Cardiac muscle cell (in vitro differentiated cells and primary cell): Measurements from ENCODE around the gene GABRR1. TPM values are rescaled to one million over a fixed set of nuclear protein-coding genes. Genes with fewer than 3 reads are reported as not detected.

ENCODE experiments used
- DNase-seq, 2 donors: peaks; one replicate each; pipeline versions ENCODE4 v3.0.0 to v3.0.0-alpha.2; 2010 to 2017; ENCODE audit warnings: low read depth in 1 of 2, low spot score in 1 of 2
- H3K27ac ChIP-seq: fragments of 200-600 bp; sonication (generic); 2 replicates; pipeline ENCODE4 v1.5.1; 2016
- H3K27me3 ChIP-seq: fragments of 200-600 bp; sonication (generic); 2 replicates; pipeline ENCODE4 v1.6.0; 2016; ENCODE audit warnings: control low read depth
- H3K36me3 ChIP-seq: fragments of 200-600 bp; sonication (generic); 2 replicates; pipeline ENCODE4 v1.5.1; 2016; ENCODE audit warnings: control low read depth
- H3K4me1 ChIP-seq: fragments of 200-600 bp; sonication (generic); 2 replicates; pipeline ENCODE4 v1.8.1; 2017; ENCODE audit warnings: low read depth, mild to moderate bottlenecking, mixed run types
- H3K4me3 ChIP-seq: fragments of 200-600 bp; sonication (generic); 2 replicates; pipeline ENCODE4 v1.5.1; 2016; ENCODE audit warnings: mild to moderate bottlenecking
- H3K9me3 ChIP-seq: fragments of 200-600 bp; sonication (generic); 2 replicates; pipeline ENCODE4 v1.5.1; 2017; ENCODE audit warnings: low read depth, mild to moderate bottlenecking, control low read depth
- CTCF ChIP-seq: IDR thresholded peaks from 2 replicates; pipeline ENCODE4 v1.5.1; 2012; ENCODE audit warnings: low read depth, mild to moderate bottlenecking, low read length
- polyA plus RNA-seq: library from polyadenylated mRNA; unstranded; fragments of >200 nt; fragmentation: Nextera tagmentation; extraction: Ambion mirVana; gene quantifications from 2 replicates; pipeline ENCODE4 v1.2.1, GENCODE V29; 2016
- total RNA-seq: library from RNA; depleted of rRNA; stranded (reverse); fragments of >200 nt; gene quantifications from 2 replicates; pipeline ENCODE4 v1.2.3, GENCODE V29; 2016

The GABRR1 gene
- total and polyA plus RNA-seq, 2 experiments from 2014 or later: not detected

- H3K27me3 ChIP-seq: no peaks in the 10 kb centered on the region
- DNase-seq: no peak
- no peaks in the 10 kb centered on the region for H3K4me1 ChIP-seq
Observed at GRCh38 chr6:89215391-89215790, 1.8 kb downstream of the GABRR1 start.

GRCh38 chr6:89214197-89214596 lies 3.0 kb downstream of the GABRR1 start:
- Histone ChIP-seq H3K4me1 (no peaks in the 10 kb centered on the region), H3K4me3 (no peak overlapping the region), H3K27me3 (no peaks in the 10 kb centered on the region), H3K27ac (no peak overlapping the region), H3K36me3 (no peaks in the 10 kb centered on the region), H3K9me3 (no peaks in the 10 kb centered on the region)
- no peak for TF ChIP-seq CTCF
- DNase-seq: no peak

More at GRCh38 chr6:89215391-89215790, 1.8 kb downstream of the GABRR1 start:
- no peak overlapping the region for H3K4me3 ChIP-seq
- H3K9me3 ChIP-seq: no peaks in the 10 kb centered on the region
- no peaks in the 10 kb centered on the region for H3K36me3 ChIP-seq
- no peak overlapping the region for H3K27ac ChIP-seq
- TF ChIP-seq CTCF: no peak

GRCh38 chr6:89212472-89212871 lies 4.7 kb downstream of the GABRR1 start:
- Histone ChIP-seq H3K4me3 (no peak overlapping the region), H3K27ac (no peak overlapping the region), H3K4me1 (no peaks in the 10 kb centered on the region), H3K9me3 (no peaks in the 10 kb centered on the region), H3K36me3 (no peaks in the 10 kb centered on the region), H3K27me3 (no peaks in the 10 kb centered on the region)
- no peak for DNase-seq
- no peak for TF ChIP-seq CTCF

DNA sequence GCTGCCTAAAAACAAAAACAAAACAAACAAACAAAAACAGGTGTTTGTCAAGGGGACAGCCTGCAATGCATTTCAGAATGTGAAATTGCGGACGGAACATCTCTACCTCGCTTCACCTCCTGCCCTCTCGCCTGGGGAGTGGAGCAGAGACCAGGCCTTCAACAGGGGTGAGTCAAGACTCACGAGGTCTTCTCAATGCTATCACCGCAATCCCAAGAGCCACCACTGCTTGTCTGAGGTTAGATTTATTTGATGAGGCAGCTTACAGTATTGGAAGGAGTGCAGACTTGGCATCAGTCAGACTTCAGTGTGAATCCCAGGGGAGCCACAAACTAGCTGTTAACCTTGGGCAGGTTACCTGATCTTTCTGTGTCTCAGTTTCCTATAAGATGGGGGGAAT lies 7.7 kb downstream of the GABRR1 start:
- no peaks in the 10 kb centered on the region for H3K27me3 ChIP-seq
- H3K9me3 ChIP-seq: no peaks in the 10 kb centered on the region
- H3K4me3 ChIP-seq: no peak overlapping the region
- no peaks in the 10 kb centered on the region for H3K4me1 ChIP-seq
- TF ChIP-seq CTCF: no peak
- DNase-seq: no peak
- no peak overlapping the region for H3K27ac ChIP-seq
- no peaks in the 10 kb centered on the region for H3K36me3 ChIP-seq

DNA sequence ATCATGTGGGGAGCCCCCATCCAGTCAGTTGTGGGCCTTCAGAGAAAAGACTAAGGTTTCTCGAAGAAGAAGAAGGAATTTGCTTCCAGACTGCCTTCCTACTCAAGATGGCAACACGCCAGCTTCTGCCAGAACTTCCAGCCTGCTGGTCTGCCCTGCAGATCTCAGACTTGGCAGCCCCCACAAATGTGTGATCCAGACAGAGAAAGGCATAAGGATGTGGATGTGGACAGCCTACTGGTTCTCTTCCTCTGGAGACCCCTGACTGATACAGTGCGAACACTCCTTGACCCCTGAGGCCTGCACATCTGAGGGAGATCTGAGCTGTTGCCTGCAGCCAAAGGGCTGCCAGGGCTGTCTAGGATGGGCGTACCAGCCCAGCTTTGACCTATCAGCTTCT lies 8.6 kb downstream of the GABRR1 start:
- no peaks in the 10 kb centered on the region for H3K27me3 ChIP-seq
- H3K27ac ChIP-seq: no peak overlapping the region
- no peaks in the 10 kb centered on the region for H3K36me3 ChIP-seq
- no peak for TF ChIP-seq CTCF
- DNase-seq: peak in 1 of 2 donors; percentile 13
- H3K4me3 ChIP-seq: no peak overlapping the region
- no peaks in the 10 kb centered on the region for H3K4me1 ChIP-seq
- H3K9me3 ChIP-seq: no peaks in the 10 kb centered on the region

DNA sequence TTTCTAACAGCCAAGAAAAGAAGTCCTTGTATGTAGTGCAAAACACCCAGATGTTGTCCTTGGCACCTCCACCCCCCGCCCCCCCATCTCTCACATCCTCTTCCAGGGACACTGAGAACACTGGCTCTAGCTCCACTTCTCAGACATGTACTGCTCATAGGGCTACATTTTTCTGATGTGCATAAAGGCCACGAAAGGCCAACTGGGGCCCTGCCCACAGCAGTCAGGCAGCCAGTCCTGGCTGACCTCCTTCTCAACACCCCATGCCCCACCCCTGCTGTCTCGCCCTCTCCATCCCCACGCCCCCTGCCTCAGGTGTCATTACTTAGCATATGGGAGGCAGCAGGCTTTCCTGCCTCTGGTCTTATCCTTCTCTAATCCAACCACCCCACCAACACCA lies 11.3 kb downstream of the GABRR1 start:
- Histone ChIP-seq H3K27me3 (no peaks in the 10 kb centered on the region), H3K4me3 (no peak overlapping the region), H3K4me1 (no peaks in the 10 kb centered on the region), H3K27ac (no peak overlapping the region), H3K9me3 (no peaks in the 10 kb centered on the region), H3K36me3 (no peaks in the 10 kb centered on the region)
- TF ChIP-seq CTCF: no peak
- no peak for DNase-seq
